DOHH2 (cell line): ENCODE measurements around the gene LIMS2.

Source experiments
- H3F3A ChIP-seq: fragments of 200-600 bp; sonication (generic), shearing (Covaris generic); 2 replicates; pipeline ENCODE4 v1.6.0; 2016; ENCODE audit warnings: antibody characterized with exemption, mild to moderate bottlenecking; ENCODE audit not compliant: control insufficient read depth, insufficient read depth
- H3K27ac ChIP-seq: fragments of 200-600 bp; sonication (generic); 2 replicates; pipeline ENCODE4 v1.5.1; 2014; ENCODE audit warnings: low read depth, mild to moderate bottlenecking, low read length, moderate library complexity
- H3K27me3 ChIP-seq: fragments of 200-600 bp; sonication (generic); 2 replicates; pipeline ENCODE4 v1.6.1; 2014; ENCODE audit warnings: mild to moderate bottlenecking, low read length, mixed read lengths; ENCODE audit not compliant: control insufficient read depth
- H3K36me3 ChIP-seq: fragments of 200-600 bp; sonication (generic); 2 replicates; pipeline ENCODE4 v1.6.1; 2014; ENCODE audit warnings: mild to moderate bottlenecking, low read length, moderate library complexity, mixed read lengths; ENCODE audit not compliant: control insufficient read depth
- H3K4me1 ChIP-seq: fragments of 200-600 bp; sonication (generic); 2 replicates; pipeline ENCODE4 v1.6.1; 2014; ENCODE audit warnings: mild to moderate bottlenecking, low read length, mixed read lengths; ENCODE audit not compliant: control insufficient read depth
- H3K4me2 ChIP-seq: fragments of 200-600 bp; sonication (generic); 2 replicates; pipeline ENCODE4 v1.6.0; 2014; ENCODE audit warnings: mild to moderate bottlenecking, low read length, moderate library complexity
- H3K4me3 ChIP-seq: fragments of 200-600 bp; sonication (generic); 2 replicates; pipeline ENCODE4 v1.5.1; 2014; ENCODE audit warnings: mild to moderate bottlenecking, low read length, mixed read lengths
- H3K79me2 ChIP-seq: fragments of 200-600 bp; sonication (generic); 2 replicates; pipeline ENCODE4 v1.6.1; 2014; ENCODE audit warnings: mild to moderate bottlenecking, low read length, mixed read lengths; ENCODE audit not compliant: control insufficient read depth
- H3K9me2 ChIP-seq: fragments of 200-600 bp; sonication (generic); replicated peaks from 2 replicates; pipeline ENCODE4 v1.6.1; 2014; ENCODE audit warnings: mild to moderate bottlenecking, low read length, mixed read lengths; ENCODE audit not compliant: control insufficient read depth
- H3K9me3 ChIP-seq: fragments of 200-600 bp; sonication (generic); 2 replicates; pipeline ENCODE4 v1.6.1; 2014; ENCODE audit warnings: antibody characterized with exemption, low read length, mixed read lengths; ENCODE audit not compliant: control insufficient read depth, insufficient read depth
- H4K20me1 ChIP-seq: fragments of 200-600 bp; sonication (generic); 2 replicates; pipeline ENCODE4 v1.6.0; 2014; ENCODE audit warnings: low read depth, mild to moderate bottlenecking, antibody characterized with exemption, low read length, moderate library complexity; ENCODE audit not compliant: control insufficient read depth, insufficient read depth
- EZH2phosphoT487 ChIP-seq: fragments of 200-600 bp; sonication (generic); IDR thresholded peaks from 2 replicates; pipeline ENCODE4 v1.6.1; 2017; ENCODE audit warnings: borderline replicate concordance, mild to moderate bottlenecking, antibody characterized with exemption, low read length, moderate library complexity, mixed read lengths
- TF ChIP-seq, protein P1 (sequence below): fragments of 200-600 bp; sonication (generic); IDR thresholded peaks from one replicate; pipeline ENCODE4 v1.5.1; 2014; ENCODE audit warnings: antibody characterized with exemption, mild to moderate bottlenecking, low read depth, low read length; ENCODE audit not compliant: poor library complexity, severe bottlenecking

The LIMS2 gene

DNA sequence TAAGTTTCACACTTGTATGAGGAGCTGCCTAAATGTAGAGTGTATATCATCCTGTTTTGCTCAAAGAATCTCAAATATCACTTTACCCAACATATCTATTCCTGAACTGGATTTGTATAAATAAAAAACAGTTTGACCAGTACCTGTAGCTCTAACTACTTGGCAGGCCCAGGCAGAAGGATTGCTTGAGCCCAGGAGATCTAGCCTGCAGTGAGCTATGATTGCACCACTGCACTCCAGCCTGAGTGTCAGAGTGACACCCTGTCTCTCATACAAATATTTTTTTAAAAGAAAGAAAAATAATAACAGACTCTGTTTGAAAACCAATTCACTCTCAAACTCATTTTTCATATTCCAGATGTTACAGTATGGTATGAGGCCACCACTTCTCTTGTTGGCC lies 7.7 kb upstream of the LIMS2 start:
- Histone ChIP-seq H4K20me1 (no peaks in the 10 kb centered on the region), H3K4me2 (no peak overlapping the region), H3K27me3 (peaks cover 31% of the 10 kb centered on the region), H3K36me3 (no peaks in the 10 kb centered on the region), H3F3A (no peaks in the 10 kb centered on the region), H3K79me2 (no peaks in the 10 kb centered on the region), H3K4me3 (no peak overlapping the region), H3K9me2 (no peaks in the 10 kb centered on the region), H3K9me3 (no peaks in the 10 kb centered on the region; the same call in 1 of the 2 replicates), H3K4me1 (peaks cover 2% of the 10 kb centered on the region; the same call in 1 of the 2 replicates), H3K27ac (no peak overlapping the region)
- TF ChIP-seq, protein P1, sequence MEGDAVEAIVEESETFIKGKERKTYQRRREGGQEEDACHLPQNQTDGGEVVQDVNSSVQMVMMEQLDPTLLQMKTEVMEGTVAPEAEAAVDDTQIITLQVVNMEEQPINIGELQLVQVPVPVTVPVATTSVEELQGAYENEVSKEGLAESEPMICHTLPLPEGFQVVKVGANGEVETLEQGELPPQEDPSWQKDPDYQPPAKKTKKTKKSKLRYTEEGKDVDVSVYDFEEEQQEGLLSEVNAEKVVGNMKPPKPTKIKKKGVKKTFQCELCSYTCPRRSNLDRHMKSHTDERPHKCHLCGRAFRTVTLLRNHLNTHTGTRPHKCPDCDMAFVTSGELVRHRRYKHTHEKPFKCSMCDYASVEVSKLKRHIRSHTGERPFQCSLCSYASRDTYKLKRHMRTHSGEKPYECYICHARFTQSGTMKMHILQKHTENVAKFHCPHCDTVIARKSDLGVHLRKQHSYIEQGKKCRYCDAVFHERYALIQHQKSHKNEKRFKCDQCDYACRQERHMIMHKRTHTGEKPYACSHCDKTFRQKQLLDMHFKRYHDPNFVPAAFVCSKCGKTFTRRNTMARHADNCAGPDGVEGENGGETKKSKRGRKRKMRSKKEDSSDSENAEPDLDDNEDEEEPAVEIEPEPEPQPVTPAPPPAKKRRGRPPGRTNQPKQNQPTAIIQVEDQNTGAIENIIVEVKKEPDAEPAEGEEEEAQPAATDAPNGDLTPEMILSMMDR, result no peak
- no peak for TF ChIP-seq EZH2phosphoT487

GRCh38 chr2:127681976-127682857 lies 6.9 kb upstream of the LIMS2 start:
- Histone ChIP-seq H3K27me3 (peaks cover 39% of the 10 kb centered on the region), H3K79me2 (no peaks in the 10 kb centered on the region), H3F3A (no peaks in the 10 kb centered on the region), H3K9me2 (no peaks in the 10 kb centered on the region), H3K9me3 (no peaks in the 10 kb centered on the region), H3K4me3 (no peak overlapping the region), H3K36me3 (no peaks in the 10 kb centered on the region), H3K27ac (no peak overlapping the region), H3K4me1 (peaks cover 2% of the 10 kb centered on the region; the same call in 1 of the 2 replicates), H3K4me2 (no peak overlapping the region), H4K20me1 (no peaks in the 10 kb centered on the region)
- TF ChIP-seq, protein P1, result no peak
- no peak for TF ChIP-seq EZH2phosphoT487

GRCh38 chr2:127681288-127681804 lies 6.0 kb upstream of the LIMS2 start:
- no peaks in the 10 kb centered on the region for H3F3A ChIP-seq
- H3K27me3 ChIP-seq, result peaks cover 48% of the 10 kb centered on the region
- TF ChIP-seq, protein P1, result no peak
- no peak for TF ChIP-seq EZH2phosphoT487
- no peaks in the 10 kb centered on the region for H3K9me2 ChIP-seq
- H3K4me3 ChIP-seq, result no peak overlapping the region
- no peak overlapping the region for H3K27ac ChIP-seq
- H4K20me1 ChIP-seq, result no peaks in the 10 kb centered on the region
- no peaks in the 10 kb centered on the region for H3K79me2 ChIP-seq
- H3K36me3 ChIP-seq, result no peaks in the 10 kb centered on the region
- H3K4me2 ChIP-seq, result no peak overlapping the region
- peaks cover 2% of the 10 kb centered on the region; the same call in 1 of the 2 replicates for H3K4me1 ChIP-seq
- H3K9me3 ChIP-seq, result no peaks in the 10 kb centered on the region
